Fibroblast of villous mesenchyme (primary cell): ENCODE results near the gene LSP1. TPM values are rescaled to one million over a fixed set of nuclear protein-coding genes. Genes with fewer than 3 reads are reported as not detected.

ENCODE experiments used
- DNase-seq: peaks from one replicate; pipeline ENCODE4 v3.0.0-alpha.2; 2010; ENCODE audit warnings: low read depth
- H3K4me3 ChIP-seq: 2 replicates; pipeline ENCODE4 v1.5.1; 2011; ENCODE audit warnings: low read depth, mild to moderate bottlenecking, low read length
- CTCF ChIP-seq: IDR thresholded peaks from 2 replicates; pipeline ENCODE4 v1.5.1; 2012; ENCODE audit warnings: low read depth, mild to moderate bottlenecking, low read length; ENCODE audit not compliant: insufficient read depth
- total RNA-seq: library from RNA; depleted of rRNA; stranded (reverse); fragments of >200 nt; gene quantifications from 2 replicates; pipeline ENCODE4 v1.2.3, GENCODE V29; 2012

LSP1 gene
- total RNA-seq, 1 donor: not detected

GRCh38 chr11:1819074-1819473 is 33.8 kb upstream of the LSP1 start:
- no peak for TF ChIP-seq CTCF
- DNase-seq: peak; percentile 22
- no peak overlapping the region for H3K4me3 ChIP-seq

DNA sequence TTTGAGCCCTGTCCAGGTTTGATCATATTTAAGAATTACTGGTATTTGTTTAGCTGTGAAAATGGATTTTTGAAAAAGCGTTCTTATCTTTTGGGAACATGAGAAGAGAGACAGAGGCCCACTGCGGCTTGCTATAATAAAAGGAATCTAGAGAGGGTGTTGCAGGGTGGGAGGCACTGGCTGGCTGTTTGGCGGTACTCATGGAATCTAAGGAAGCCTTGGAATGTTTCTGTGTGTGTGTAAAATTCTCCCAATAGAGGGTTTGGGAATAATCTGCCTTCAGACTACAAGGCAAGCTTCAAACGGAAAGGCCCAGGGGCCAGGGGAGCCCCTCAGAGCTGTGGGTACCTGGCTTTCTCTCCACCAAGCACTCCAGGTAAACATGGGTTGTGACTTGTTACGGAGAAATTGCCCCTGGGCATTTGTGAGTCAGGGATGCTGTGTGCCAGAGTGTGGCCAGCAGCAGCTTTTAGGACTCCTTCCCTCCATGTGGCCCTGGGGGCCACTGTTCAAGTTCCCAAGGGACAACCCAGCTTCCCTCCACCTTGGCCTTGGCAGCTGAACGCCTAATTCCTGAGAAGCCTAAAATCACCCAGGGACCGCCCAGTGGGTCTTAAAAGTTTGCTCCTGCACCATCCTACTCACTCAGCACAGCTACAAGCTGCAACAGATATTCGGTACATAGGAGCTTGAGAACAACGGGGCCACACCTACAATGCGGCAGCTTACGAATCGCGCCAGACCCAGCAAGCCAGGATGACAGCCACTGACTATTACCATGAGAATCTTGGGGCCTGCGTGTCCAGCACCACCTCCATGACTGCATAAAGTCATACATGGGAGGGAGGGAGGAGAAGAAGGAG is 32.2 kb upstream of the LSP1 start:
- TF ChIP-seq CTCF: no peak
- no peak for DNase-seq
- no peak overlapping the region for H3K4me3 ChIP-seq

- no peak for TF ChIP-seq CTCF
- H3K4me3 ChIP-seq: no peak overlapping the region
- no peak for DNase-seq
Observed at GRCh38 chr11:1821562-1821961, 31.3 kb upstream of the LSP1 start.

GRCh38 chr11:1822648-1823375 is 30.1 kb upstream of the LSP1 start:
- DNase-seq: no peak
- no peak for TF ChIP-seq CTCF
- H3K4me3 ChIP-seq: no peak overlapping the region

GRCh38 chr11:1823376-1824220 is 29.3 kb upstream of the LSP1 start:
- no peak for DNase-seq
- H3K4me3 ChIP-seq: no peak overlapping the region
- TF ChIP-seq CTCF: no peak

GRCh38 chr11:1824221-1825038 is 28.5 kb upstream of the LSP1 start:
- TF ChIP-seq CTCF: no peak
- no peak overlapping the region for H3K4me3 ChIP-seq
- DNase-seq: no peak
